NCI-H524 (cell line): ENCODE data around the gene MAP3K21.
A peak's percentile ranks its signal among the peaks of the same experiment; 100 is the strongest.

Experiments used
- DNase-seq, 2 experiments: peaks; one replicate each; lab custom pipeline; 2025; lab: John Stamatoyannopoulos, UW

MAP3K21 gene

DNA sequence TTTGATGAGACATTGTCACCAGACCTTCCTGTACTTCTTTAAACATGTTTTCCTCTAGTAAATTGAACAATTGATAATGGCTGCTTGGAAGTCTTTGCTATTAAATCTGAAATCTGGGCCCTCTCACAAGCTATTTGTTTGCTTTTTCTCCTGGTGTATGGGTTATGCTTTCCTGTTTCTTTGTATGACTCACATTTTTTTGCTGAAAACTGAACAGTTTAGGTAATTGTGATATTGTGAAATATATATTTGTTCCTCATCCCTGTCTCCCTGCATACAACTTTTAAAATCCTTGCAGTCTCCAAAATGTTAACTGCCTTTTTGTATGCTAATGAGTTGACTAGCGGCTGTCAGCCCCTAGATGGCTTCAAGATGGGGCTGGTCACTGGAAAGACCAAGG, 61.6 kb downstream of the MAP3K21 start:
- no peak for DNase-seq

DNA sequence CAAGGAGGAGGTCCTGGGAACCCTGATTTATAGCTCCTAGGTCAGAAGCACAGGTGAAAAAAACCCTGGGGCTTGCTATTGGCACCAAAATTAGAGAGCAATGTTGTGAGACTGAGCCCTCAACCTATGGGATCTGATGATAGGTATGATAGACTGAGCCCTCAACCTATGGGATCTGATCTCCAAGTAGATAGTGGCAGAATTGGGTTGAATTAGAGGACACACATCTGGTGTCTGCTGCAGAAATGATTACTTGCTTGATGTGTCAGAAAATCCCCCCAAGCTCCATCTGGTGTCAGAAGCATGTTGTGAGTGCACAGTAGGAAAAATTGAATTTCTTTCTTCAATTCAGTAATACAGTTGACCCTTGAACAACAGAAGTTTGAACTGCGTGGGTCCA, 62.4 kb downstream of the MAP3K21 start:
- DNase-seq = peak; percentile 33 to 81

DNA sequence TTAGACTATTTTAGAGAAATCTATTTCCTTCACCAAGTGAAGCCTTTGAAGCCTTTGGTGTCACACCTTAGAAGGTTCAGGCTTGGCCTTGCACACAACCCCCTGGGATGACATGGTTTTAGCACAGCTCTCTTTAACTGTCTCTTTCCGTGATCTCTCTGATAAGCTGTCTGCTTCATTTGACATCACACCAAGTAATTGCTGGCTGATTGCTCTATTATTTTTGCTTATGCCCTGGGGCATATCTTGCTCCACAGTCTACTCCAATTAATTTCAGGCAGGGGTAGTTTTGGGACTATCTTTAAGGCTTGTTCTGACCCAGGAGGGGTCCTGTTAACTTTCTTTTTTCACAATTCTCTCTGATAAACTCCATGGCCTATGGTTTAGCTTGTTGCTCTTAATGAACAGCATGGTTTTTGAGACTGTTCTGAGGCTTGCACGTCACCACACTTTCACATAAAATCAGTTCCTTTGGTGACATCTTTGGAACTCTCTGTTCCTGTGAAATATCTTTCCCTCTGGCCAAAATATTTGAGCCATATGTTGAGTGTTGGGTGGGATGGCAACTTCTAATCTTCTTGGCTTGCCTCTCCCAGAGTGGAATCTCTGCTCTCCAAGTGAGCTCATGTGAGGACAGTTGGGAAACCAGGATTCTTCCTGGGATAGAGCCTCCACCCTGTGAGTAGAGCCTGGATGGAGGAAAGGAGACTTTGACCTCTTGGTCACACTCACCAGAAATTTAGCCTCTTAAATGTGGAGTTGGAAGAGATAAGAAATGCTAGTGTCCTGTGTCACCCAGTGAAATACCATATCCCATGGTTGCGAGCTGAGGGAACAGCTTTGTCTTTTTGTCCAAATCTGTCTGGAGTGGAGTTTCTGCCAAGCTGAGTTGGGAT, 63.6 kb downstream of the MAP3K21 start:
- DNase-seq = no peak

DNA sequence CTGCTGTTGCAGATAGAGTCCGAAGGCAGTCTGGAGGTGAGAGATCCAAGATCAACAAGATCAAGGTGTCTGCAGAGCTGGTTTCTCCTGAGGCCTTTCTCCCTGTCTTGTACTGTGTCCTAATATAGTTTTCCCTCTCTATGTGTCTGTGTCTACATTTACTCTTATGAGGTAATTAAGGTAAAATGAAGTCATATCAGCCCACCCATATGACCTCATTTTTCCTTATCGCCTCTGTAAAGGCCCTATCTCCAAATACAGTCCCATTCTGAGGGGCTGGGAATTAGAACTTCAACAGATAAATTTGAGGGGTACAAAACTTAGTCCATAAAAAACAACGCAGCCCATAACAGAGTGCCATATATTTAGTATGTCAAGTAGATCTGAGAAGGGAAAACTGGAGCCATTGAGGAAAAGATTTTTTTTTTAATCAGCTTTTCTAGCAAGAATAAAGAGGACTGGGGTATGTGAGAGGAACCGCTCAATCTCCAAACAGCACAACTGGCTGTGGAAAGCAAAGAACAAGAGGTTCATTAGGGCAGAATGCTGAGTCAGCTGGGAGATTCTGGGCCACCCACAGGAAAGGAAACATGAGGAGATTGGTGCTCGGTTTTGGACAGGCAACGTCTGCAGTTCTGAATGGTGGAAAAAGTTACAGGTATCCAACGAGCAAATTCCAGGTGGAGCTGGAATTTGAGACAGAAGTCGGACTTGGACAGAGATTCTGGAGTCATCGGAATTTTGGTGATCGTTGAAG, 65.7 kb downstream of the MAP3K21 start:
- no peak for DNase-seq

DNA sequence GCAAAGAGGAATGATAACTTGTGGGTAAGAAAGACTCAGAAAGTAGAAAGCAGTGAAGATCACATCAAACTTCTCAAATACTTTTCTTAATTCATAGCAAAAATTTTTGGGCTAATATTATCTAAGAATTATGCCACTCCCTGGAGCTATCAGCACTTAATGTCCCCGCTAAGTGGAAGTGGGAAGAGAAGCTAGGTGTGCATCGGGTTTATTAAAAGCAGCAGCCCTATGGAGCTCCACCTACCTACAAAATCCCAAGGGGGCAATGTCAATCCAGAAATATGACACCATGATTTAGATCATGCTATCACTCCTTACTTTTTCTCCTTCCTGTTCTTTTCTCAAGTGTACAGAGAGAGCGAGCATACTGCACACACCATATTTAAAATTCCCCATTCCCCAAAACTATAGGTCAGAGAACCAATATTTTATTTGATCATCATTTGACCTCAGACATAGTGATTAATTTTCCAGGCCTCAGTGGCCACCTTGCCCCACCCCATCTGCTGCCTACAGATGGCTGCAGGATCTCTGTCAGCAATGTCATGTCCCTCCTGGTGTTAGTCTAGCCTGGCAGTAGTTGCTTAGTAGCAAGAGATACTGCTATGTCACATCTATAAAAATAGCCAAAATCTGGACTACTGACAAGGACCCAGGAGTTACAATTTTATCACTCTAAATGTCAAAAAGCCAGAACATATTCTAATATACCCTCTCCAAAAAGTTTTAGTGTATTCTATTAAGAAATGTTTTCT, 66.6 kb downstream of the MAP3K21 start:
- peak; percentile 18 to 63 for DNase-seq

DNA sequence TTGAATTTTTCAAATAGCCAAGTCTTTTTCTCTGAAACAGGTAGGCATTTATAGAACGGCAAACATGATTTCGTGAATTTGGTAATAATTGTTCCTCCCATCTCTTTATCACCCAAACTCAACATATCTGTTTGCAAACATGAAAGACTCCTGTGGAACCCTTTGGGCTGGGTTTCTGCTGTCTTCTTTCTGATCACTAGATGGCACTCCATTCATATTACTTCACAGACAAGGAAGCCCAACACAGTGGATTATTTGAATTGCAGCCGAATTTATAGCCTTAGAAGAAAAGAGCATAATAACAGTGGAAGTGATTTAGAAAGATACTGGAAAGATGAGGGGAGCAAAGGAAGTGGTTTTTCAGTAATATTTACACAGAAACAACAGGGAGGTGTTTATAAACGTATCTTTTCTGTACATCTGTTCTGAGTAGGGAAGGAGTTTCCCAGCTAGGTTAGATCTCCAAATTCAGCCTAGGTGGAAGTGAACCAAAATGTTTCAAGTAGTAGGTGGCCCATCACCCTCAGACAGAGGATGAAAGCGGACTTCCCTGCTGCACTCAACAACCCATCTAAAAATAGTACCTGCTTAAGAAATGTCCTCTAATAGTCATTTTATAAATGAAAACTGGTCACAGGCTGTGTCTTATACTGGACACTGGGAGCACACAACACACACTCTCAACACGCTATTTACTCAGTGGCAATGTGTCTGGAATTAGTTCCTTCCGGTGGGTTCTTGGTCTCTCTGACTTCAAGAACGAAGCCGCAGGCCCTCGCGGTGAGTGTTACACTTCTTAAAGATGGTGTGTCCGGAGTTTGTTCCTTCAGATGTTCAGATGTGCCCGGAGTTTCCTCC, 67.6 kb downstream of the MAP3K21 start:
- peak; percentile 25 to 66 for DNase-seq

DNA sequence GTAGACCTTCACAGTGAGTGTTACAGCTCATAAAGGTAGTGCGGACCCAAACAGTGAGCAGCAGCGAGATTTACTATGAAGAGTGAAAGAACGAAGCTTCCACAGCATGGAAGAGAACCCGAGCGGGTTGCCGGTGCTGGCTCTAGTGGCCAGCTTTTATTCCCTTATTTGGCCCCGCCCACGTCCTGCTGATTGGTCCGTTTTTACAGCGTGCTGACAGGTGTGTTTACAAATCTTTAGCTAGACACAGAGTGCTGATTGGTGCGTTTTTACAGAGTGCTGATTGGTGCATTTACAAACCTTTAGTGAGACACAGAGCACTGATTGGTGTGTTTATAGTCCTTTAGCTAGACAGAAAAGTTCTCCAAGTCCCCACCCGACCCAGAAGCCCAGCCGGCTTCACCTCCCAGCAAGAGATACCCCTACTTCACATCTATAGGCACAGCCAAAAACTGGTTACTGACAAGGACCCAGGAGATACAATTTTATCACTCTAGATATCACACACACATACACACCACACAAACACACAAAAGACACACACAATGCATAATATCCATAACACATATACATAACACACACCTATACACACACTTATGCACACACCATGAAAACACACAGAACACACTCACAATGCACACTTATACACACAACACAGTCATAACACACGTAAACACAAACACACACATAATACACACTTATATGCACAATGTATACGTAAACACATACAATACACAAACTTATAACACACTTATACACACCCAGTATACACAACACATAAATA, 68.5 kb downstream of the MAP3K21 start:
- DNase-seq = no peak

DNA sequence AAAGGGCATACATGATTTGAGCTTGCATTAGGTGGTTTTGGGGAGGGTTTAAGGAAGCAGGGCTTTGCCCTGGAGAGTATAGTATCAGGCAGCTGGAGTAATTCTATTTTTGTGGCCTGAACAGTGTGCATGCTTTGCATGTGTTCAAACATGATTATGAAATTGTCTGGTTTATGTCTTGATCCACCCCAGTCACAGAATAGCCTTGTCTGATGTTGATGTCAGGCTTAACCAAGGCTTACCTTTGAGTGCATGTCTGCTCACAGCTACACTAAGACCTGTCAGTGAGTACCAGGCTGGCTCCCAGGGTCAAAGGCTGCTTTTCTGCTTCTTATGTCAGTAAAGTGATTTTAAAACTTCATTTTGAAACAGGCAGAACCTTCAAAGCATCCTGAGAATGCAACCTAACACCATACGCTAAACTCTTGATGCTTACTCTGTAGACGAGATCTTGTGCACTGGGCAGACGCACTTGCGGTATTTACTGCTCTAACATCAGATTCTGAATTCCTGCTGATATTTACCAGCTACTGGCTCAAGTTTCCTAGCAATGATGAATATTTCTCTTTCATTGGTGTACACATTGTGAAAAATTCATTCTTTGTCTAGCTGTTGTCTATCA, 78.9 kb downstream of the MAP3K21 start:
- no peak for DNase-seq

DNA sequence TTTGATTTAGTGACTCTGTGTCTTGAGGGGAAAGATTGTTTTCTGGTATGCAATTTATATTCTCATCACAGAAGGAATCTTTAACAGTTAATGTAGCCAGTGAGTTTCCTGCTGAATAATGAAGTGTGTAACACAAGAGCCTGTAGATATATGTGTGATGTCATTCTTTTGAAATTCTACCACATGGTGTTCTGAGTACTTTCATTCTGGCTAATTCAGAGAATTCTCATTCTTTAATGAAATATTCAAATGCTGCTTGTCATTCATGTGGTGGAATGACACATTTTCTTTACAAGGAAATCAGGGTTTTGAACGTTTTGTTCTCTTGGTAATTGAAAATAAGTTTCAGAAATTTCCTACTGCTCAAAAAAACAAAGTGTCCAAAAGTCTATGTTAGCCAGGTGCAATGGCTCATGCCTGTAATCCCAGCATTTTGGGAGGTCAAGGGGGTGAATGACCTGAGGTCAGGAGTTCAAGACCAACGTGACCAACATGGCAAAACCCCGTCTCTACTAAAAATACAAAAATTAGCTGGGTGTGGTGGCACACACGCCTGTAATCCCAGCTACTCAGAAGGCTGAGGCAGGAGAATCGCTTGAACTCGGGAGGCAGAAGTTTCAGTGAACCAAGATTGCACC, 79.6 kb downstream of the MAP3K21 start:
- DNase-seq = no peak

DNA sequence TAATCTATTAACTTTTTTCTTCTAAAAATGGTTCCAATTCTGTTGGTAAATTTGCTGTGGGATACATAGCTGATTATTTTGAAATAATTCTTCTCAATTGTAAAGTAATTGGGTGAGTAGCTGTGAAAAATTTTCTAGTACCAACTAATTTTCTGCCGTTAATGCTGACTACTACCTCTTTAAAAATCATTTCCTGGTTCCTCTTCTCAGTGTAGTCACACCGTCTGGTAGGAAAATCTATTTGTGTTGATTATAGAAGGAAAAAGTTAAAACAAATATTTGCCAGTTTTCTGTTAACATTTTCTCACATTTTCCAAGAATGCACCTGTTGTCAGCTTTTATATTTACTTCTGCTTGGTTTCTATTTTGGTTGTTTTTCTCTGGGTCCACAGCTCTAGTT, 82.0 kb downstream of the MAP3K21 start:
- DNase-seq = no peak

DNA sequence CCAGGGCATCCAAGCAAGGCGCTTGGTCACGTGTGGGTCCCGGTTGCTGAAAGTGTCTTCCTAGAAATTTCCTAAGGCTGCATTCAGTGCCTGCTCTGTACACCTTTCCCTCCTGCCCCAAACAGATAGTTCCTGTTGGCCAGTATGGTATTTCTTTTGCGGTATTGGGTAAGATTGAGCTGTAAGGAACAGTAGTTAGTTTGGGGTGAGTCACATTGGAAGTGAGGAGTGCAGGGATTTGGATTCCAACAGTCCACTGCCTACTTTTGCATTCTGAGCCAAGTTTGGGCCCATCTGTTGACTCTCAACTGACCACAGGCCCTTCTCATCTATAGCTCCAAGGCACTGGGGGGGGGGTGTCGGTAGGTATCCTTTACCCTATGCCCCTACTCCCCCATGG, 83.4 kb downstream of the MAP3K21 start:
- DNase-seq = no peak

DNA sequence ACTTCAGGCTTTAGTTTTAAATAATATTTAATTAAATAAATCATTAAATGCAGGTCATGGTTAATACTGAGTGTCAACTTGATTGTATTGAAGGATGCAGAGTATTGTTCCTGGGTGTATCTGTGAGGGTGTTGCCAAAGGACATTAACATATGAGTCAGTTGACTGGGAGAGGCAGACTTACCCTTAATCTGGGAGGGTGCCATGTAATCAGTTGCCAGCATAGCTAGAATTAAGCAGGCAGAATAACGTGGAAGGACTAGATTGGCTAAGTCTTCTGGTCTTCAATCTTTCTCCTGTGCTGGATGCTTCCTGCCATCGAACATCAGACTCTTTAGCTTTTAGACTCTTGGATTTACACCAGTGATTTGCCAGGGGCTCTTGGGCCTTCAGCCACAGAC, 85.3 kb downstream of the MAP3K21 start:
- no peak for DNase-seq

DNA sequence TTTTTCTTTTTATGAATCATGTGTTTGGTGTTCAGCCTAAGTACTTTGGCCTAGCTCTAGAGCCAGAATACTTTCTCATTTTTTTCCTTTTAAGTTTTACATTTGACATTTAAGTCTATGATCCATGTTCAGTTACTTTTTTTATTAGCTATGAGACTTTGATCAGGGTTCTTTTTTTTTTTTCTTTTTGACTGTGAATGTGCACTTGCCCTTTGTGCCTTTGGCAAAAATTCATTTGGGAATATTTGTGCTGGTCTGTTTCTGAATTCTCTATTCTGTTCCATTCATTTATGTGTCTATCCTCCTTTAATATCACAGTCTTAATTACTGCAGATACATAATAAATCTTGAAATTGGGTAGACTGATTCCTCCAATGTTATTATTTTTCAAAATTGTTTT, 93.8 kb downstream of the MAP3K21 start:
- DNase-seq = no peak

DNA sequence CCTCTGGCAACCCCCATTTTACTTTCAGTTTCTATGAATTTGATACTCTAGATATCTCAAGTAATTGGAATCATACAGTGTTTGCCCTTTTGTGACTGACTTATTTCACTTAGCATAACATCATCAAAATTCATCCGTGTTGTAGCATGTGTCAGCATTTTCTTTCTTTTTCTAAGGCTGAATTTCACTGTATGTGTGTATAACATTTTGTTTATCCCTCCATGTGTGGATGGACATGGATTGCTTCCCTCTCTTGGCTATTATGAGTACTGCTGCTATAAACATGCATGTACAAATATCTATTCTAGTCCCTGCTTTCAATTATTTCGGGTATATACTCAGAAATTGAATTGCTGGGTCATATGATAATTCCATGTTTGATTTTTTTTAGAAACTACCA, 97.3 kb downstream of the MAP3K21 start:
- DNase-seq = no peak

DNA sequence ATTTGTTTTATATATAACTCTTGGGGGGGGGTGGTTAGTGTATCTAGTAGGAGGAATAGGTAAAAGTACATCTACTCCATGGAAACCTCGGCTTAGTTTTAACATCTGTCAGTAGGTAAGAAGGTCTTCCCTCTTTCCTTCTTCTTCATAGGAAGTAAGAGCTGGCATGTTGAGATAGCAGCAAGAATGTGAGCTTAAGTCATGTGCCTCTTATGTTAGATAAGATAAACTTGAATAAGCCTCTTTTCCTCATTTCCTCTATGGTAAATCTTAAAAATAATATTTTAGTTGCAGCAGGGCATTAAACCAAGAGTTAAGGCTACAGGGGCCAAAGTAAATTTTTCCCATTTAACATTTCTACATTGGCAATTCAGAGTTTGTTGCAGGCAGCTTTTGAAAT, 100.4 kb downstream of the MAP3K21 start:
- no peak for DNase-seq

DNA sequence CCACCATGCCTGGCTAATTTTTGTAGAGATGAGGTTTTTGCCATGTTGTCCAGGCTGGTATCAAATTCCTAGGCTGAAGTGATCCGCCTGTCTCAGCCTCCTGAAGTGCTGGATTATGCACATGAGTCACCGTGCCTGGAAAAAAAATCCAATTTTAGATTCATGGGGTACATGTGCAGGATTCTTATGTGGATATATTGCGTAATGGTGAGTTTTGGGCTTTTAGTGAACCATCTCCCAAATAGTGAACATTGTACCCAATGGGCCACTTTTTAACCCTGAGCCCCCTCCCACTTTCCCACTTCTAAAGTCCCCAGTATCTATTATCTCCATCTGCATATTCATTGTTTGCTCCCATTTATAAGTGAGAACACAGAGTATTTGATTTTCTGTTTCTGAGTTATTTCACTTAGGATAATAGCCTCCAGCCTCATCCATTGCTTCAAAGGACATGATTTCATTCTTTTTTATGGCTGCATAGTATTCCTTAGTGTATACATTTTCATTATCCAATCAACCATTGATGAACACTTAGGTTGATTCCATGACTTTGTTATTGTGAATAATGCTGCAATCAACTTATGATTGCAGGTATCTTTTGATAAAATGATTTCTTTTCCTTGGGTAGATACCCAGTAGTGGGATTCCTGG, 104.4 kb downstream of the MAP3K21 start:
- no peak for DNase-seq

DNA sequence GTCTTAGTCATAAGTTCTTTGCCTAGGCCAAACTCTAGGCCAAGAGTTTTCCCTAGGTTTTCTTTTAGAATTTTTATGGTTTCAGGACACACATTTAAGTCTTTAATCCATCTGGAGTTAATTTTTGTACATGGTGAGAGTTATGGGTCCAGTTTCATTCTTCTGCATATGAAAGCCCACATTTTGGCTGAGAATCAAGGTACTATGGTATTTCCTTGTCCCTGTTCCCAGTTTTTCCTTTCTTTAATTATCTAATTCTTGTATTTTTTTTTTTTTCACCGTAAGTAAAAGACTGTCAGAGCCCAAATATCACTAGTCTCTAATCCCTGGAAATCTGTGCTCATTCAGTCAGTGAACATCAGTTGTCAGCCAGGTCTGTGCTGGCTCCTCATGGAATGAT, 105.4 kb downstream of the MAP3K21 start:
- no peak for DNase-seq

DNA sequence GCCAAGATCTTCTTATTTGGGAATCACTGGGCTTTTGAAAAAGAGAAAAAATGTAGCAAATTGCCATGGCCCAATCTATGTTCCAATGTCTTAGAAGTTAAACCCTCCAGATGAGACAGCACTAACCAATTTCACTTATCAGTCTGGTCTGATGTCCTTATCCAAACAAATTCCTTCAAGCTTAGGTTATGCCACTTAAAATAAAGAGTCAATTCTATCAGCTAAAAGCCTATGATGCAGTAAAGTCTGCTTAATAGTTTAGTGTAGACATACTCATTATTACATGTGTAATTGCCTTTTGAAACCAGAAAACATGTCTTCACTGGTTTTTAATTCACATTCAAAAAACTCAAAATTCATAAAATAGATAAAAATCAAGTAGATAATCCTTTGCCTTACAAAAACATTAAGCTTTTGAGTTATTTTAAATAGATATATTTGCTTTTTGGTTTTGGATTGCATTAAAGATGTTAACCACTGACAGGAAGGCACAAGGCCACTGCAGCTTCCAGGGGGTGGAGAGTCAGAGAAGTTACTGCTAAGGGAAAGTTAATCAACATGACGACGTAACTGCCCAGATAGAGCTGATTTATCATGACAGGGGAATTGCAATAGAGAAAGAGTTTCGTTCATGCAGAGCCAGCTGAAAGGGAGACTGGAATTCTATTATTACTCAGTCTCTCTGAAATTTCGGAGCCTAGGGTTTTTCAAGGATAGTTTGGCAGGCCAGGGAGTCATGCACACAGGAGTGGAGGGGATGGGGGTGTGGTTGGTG, 106.1 kb downstream of the MAP3K21 start:
- no peak for DNase-seq
